Right lobe of liver (tissue), 4 donors: ENCODE data around the gene NAPA.

Experiments used
- POLR2A ChIP-seq: fragments of 450-650 bp; IDR thresholded peaks from one replicate; pipeline ENCODE4 v1.6.1; 2017; ENCODE audit warnings: antibody characterized with exemption, mild to moderate bottlenecking
- TF ChIP-seq, protein P1 (sequence below), 4 donors: fragments of 200-600 bp in 3 of 4; fragments of 450-650 bp in 1 of 4; IDR thresholded peaks; one replicate each; pipeline versions ENCODE4 v1.5.1 to v1.8.0; 2016 to 2022; ENCODE audit warnings: antibody characterized with exemption in 4 of 4, mild to moderate bottlenecking in 2 of 4
- donor health status: DM: no; HTN: no; CAD: no.
- donor health status: DM: no; HTN: no; CAD: no.
- donor health status: DM: no; HTN: yes; CAD: no.

DNA sequence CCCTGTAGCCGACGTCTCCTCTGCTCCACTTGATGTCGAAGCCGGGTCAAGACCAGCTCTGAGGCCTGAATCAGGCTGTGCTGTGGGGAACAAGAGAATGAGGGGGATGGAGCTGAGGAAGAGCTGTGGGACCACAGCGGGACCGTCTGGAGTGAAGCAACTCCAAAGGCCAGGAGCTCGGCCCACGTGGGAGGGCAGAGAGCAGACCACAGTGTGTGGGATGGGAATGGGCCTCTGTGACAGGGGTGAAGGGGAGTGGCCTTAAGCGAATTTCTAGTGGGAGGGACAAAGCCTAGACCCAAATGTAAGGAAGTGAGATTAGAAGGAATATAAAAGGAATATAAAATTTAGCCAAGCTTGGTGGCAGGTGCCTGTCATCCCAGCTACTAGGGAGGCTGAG is 39.4 kb downstream of the NAPA start:
- TF ChIP-seq, protein P1, sequence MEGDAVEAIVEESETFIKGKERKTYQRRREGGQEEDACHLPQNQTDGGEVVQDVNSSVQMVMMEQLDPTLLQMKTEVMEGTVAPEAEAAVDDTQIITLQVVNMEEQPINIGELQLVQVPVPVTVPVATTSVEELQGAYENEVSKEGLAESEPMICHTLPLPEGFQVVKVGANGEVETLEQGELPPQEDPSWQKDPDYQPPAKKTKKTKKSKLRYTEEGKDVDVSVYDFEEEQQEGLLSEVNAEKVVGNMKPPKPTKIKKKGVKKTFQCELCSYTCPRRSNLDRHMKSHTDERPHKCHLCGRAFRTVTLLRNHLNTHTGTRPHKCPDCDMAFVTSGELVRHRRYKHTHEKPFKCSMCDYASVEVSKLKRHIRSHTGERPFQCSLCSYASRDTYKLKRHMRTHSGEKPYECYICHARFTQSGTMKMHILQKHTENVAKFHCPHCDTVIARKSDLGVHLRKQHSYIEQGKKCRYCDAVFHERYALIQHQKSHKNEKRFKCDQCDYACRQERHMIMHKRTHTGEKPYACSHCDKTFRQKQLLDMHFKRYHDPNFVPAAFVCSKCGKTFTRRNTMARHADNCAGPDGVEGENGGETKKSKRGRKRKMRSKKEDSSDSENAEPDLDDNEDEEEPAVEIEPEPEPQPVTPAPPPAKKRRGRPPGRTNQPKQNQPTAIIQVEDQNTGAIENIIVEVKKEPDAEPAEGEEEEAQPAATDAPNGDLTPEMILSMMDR (IDR thresholded peaks at IDR 0.05) = no peak
- TF ChIP-seq POLR2A = no peak
